Cardiac septum (tissue), 1 donor: ENCODE data around the gene NIPAL3. TPM values are rescaled to one million over a fixed set of nuclear protein-coding genes. Genes with fewer than 3 reads are reported as not detected.
"Not testable (repeated sequence)": the region's sequence is repeated elsewhere in the genome, so short reads cannot be mapped to it uniquely, and the experiment has no call there.

Experiments
- DNase-seq: peaks from one replicate; pipeline ENCODE4 v3.0.0-alpha.2; 2020; ENCODE audit warnings: low spot score
- intact Hi-C: fragments of 100-400 bp; cut with DNase I; formaldehyde crosslinking; loops from one replicate; pipeline ENCODE4 v1.14.0; 2022
- total RNA-seq: library from RNA; stranded (reverse); fragmentation: NEBNext Ultra II Directional; extraction: Animal tissue kit (Norgen Biotek cat#: 25700); gene quantifications from one replicate; pipeline ENCODE4 v1.2.1, GENCODE V29; 2021
- donor health status: DM: no; HTN: no; CAD: no.

Gene NIPAL3
- total RNA-seq, 1 donor from 2014 or later: 21.3 TPM

DNA sequence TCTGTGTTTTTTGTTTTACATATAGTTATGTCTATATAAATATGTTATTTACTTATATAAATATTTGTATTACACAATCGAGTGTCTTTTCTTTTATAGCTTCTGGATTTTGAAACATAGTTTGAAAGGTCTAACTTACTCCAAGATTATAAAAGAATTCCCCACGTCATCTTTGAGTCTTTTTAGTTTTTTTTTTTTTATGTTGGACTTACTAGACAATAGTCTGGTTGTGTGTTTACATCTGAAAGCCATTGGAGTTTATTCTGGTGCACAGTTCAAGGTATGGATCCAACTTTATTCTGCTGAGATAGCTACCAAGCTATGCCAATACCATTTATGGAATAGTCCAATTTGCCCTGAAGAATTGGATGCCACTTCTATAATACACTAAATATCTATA, 61.0 kb downstream of the NIPAL3 start:
- DNase-seq: no peak
- intact Hi-C loops: no loop called here

GRCh38 chr1:24477309-24477708, 61.7 kb downstream of the NIPAL3 start:
- no peak for DNase-seq
- intact Hi-C loops: no loop called here

DNA sequence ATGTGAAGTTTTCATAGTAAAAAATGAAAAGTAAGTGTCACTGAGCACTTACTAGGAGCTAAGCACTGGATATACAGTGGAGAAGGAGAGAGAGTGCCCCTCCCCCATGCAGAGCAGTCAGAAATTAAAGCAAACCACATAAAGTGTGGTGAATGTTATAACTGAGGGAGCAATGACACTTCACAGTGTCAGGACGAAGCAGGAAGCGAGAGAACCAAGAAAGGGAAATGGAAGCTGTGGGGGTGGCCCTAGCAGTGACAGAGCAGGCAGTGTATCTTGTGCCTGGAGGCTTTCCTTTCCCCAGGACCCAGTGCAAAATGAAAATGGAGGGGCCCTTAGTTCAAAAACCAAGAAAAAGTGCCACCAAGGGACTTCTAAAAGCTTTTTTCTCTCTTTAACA, 65.5 kb downstream of the NIPAL3 start:
- no peak for DNase-seq

DNA sequence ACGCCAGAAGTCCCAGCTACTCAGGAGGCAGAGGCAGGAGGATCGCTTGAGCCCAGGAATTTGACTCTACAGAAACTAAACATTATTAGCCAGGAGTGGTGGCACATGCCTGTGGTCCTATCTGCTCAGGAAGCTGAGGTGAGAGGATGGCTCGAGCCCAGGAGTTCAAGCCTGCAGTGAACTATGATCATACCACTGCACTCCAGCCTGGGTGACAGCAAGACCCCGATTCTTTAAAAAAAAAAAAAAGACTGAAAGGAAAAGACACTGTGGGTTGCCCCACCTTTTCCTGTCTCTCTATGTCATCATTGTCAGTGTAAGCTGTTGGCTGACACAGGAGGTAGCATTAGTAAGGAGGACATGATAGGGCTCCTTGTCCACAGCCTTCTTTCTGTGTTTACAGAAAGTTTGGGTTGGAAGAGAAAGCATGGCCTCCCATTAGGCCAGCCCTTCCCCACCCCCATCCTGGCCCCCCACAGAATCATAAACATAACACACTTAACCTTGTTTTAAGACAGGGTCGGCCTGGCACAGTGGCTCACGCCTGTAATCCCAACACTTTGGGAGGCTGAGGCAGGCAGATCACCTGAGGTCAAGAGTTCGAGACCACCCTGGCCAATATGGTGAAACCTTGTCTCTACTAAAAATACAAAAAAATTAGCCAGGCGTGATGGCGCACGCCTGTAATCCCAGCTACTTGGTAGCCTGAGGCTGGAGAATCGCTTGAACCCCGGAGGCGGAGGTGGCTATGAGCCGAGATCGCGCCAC, 66.4 kb downstream of the NIPAL3 start:
- DNase-seq: no peak
- intact Hi-C loops: no loop called here

More for the DNA sequence above, 65.5 kb downstream of the NIPAL3 start:
- intact Hi-C loops: no loop called here

DNA sequence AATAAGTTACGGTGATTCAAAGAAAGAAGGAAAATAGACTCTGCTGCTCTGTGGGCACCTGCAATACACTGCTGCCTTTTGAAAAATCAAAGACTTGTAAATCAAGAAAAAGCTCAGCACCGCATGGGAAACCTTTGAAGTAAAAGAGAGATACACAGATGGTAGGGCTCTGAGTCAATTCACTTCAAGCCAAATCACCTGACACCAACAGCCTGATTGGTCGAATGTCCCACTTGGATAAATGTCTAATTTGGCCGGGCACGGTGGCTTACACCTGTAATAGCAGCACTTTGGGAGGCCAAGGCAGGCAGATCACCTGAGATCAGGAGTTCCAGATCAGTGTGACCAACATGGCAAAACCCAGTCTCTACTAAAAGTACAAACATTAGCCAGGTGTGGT, 67.8 kb downstream of the NIPAL3 start:
- intact Hi-C loops: no loop called here
- no peak for DNase-seq

DNA sequence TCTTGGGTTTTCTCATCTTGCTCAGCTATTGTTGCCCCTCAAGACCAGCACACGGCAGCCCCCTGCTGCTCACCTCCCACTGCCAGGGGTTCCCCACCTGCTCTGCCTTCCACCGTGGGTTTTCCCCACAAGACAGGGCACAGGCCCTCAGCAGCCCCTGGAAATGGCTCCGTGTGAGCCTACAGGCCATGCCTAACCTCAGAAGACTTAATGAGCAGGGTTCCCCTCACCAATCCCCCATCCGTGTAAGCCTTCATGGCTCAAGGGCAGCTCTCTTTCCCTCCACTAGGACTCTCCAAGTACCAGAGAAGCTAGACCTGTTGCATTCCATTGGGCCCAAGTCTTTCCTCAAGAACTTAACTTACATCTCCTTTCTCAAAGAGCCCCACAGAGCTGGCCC, 68.6 kb downstream of the NIPAL3 start:
- intact Hi-C loops: no loop called here

DNA sequence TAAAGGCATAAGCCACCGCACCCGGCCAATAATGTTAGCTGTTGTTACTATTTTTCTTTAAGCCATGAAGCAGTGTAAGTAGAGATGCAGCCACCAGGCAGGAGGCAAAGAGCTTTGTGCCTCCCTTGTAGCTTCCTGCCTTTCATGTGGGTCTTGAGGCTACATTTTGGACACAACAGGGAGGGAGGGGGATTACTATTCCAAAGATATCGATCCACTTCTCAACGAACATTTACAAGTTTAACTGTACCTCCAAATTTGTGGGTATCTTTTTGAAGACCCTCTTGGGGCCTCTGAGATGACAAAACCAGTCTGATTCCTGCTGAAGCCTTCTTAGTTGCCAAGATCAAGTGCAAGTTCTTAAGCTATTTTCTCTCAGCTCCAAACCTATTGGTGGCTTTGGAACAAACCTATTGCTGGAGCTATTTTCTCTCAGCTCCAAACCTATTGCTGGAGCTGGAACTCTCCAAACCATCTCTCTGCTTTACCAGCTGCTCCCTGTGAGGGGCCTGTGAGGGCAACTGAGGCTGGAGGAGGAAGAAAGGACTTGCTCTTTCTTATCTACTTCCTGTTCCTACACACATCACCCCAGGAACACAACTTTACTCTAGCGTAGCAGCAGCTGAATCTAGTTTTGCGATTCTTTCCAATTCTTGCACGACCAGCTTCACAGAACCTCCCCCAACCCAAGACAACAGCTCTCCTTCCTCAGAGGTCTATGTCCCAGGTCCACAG, 70.9 kb downstream of the NIPAL3 start:
- intact Hi-C loops: no loop called here

More for the DNA sequence above, 68.6 kb downstream of the NIPAL3 start:
- no peak for DNase-seq

GRCh38 chr1:24487455-24487854, 71.9 kb downstream of the NIPAL3 start:
- intact Hi-C loops: no loop called here
- DNase-seq: no peak

More for the DNA sequence above, 70.9 kb downstream of the NIPAL3 start:
- DNase-seq: no peak

GRCh38 chr1:24488159-24488558, 72.6 kb downstream of the NIPAL3 start:
- intact Hi-C loops, DNase-seq: not testable (repeated sequence)

DNA sequence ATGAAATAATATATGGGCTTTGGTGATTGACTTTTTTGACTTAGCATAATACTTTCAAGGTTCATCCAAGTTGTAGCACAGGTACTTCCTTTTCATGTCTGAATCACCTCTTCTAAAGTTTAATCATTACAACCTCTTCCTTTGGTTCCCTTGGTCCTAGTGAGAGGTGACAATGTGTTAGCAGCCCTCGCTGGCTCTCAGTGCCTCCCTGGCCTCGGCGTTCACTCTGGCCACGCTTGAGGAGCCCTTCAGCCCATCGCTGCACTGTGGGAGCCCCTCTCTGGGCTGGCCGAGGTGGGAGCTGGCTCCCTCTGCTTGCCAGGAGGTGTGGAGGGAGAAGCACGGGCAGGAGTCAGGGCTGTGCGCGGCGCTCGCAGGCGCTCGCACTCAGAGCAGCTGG, 74.1 kb downstream of the NIPAL3 start:
- no peak for DNase-seq
- intact Hi-C loops: no loop called here

GRCh38 chr1:24490101-24490781, 74.6 kb downstream of the NIPAL3 start:
- intact Hi-C loops: no loop called here
- DNase-seq: no peak

DNA sequence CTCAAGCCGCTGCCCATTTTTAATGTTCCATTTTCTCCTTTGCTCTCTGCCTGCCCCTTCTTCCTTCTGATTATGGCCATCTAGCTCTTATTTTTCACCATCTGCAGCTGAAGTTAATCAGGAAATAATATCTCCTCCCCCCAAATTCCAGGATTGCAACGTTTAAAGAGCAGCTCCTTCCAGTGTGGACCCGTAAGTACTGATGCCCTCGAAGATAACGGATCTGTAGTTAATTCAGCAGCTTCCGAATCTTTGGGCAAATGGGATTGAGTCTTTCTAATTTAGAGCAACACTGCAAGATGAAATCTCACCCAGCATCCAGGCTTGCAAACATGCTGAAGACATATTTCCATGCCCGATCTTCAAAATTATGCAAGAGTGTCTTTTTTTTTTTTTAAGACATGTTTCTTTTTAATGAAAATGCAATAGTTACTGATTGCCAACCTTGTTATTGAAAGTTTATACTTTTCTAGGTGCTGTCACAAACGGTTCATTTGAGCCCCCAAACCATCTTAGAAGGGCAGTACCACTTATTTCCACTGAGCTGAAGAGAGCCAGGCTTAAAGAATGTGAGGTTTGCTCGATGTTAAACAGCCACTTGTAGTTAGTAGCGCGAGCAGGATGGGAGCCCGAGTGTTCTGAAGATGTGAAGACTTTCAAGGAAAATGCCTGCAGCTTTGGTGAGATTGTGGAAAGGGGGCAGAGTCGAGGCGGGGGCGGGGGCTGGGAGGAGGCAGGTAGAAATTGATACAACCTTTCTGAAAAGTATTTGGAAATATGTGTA, 76.2 kb downstream of the NIPAL3 start:
- intact Hi-C loops: no loop called here

GRCh38 chr1:24492935-24493334, 77.3 kb downstream of the NIPAL3 start:
- DNase-seq, intact Hi-C loops: not testable (repeated sequence)

More for the DNA sequence above, 76.2 kb downstream of the NIPAL3 start:
- no peak for DNase-seq

DNA sequence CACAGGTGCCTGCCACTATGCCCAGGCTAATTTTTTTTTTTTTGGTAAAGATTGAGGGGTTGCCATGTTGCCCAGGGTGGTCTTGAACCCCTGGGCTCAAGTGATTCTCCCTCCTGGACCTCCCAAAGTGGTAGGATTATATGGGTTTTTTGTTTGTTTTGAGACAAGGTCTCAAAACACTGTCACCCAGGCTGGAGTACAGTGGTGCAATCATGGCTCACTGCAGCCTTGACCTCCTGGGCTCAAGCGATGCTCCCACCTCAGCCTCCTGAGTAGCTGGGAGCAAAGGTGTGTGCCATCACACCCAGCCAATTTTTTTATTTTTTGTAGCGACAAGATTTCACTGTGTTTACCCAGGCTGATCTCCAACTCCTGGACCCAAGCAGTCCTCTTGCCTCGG, 78.2 kb downstream of the NIPAL3 start:
- intact Hi-C loops: no loop called here
- DNase-seq: no peak

DNA sequence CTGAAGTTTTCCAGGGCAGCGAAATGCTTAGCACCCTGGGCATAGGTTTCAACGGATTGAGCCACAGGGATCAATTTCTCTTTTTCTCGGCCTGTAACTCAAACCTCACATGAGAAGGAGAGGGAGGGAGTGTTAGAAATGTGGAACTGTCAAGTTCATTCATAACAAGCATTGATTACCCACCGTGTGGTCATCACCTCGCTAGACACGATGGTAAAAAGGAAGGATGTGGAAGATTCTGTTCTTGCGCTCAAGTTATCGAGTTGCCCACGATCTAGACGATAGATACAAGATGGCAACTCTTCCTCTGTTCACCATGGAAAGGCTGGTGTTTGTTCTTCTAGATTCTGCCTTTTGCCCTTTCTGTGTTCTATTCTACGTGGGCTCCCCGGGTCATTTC, 83.0 kb downstream of the NIPAL3 start:
- intact Hi-C loops: no loop called here

DNA sequence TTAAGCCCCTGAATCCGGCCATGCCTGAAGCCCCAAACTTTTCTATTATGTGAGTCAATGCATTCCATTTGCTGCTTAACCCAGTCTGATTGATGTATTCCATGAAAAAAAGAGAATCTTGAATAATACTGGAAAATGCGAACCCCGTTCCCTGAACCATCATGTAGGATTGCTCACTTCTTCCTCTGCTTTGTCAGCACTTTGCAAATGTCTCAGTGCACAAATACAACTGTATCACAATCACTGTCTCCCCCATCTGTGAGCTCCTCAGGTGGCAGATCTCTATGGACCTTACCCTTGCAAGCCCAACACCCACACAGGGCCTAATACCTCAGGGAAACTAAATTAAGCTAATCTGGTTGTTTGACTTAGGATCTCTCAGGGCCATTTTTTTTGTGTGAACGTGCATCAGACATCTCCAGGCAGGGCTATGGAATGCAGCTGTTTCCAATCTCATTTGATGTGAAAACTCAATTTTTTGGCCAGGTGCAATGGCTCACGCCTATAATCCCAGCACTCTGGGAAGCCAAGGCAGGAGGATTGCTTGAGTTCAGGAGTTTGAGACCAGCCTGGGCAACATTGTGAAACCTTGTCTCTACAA, 84.9 kb downstream of the NIPAL3 start:
- intact Hi-C loops: loop anchor here (5.0 kb wide), 1 partner anchor 83 kb away; the partner anchor contains the start of gene NIPAL3
- no peak for DNase-seq

More for the DNA sequence above, 83.0 kb downstream of the NIPAL3 start:
- no peak for DNase-seq

DNA sequence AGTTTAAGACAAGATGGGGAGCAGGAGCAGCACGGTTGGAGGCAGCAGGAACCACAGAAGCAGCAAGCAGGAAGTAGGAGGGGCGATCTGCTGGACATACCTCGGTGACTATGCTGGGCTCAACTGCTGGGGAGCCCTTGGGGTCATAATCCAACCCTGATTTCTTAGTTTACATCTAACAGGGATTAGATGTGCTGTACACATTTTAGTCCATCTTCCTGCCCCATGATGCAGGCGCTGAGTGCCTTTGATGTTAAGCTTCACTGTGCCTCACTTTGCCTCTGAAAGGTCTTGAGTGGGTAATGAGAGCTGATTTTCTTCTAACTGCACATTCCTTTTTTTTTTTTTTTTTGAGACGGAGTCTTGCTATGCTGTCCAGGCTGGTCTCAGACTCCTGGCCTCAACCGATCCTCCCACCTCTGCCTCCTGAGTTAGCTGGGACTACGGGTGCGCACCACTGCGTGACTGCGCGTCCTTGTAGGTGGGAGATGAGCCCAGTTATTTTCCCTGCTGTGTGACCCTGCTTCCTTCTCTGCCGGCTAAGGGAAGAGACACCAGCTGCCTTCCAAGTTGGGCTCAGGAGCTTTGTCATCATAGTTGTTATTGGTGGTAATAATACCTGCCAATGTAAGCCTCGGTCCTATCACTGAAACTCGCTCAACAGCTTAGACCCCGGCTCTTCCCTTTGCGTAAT, 85.9 kb downstream of the NIPAL3 start:
- DNase-seq: no peak
- intact Hi-C loops: loop anchor here (5.0 kb wide), 1 partner anchor 84 kb away; the partner anchor contains the start of gene NIPAL3

GRCh38 chr1:24502065-24502708, 86.6 kb downstream of the NIPAL3 start:
- intact Hi-C loops: loop anchor here (5.0 kb wide), 1 partner anchor 85 kb away; the partner anchor contains the start of gene NIPAL3
- DNase-seq: no peak
